Neural progenitor cell (in vitro differentiated cells): ENCODE measurements around the gene TMEM232.

ENCODE experiments used
- CTCF ChIP-seq: fragments of 200-600 bp; sonication (generic); IDR thresholded peaks from 2 replicates; pipeline ENCODE4 v1.5.1; 2017; ENCODE audit warnings: antibody characterized with exemption, mild to moderate bottlenecking
- EZH2 ChIP-seq: fragments of 200-600 bp; sonication (generic); IDR thresholded peaks from 2 replicates; pipeline ENCODE4 v1.6.1; 2017; ENCODE audit warnings: antibody characterized with exemption, mild to moderate bottlenecking, moderate library complexity
- EZH2phosphoT487 ChIP-seq: fragments of 200-600 bp; sonication (generic); IDR thresholded peaks from 2 replicates; pipeline ENCODE4 v1.6.1; 2017; ENCODE audit warnings: antibody characterized with exemption

- no peak for TF ChIP-seq CTCF
- TF ChIP-seq EZH2 = no peak
- no peak for TF ChIP-seq EZH2phosphoT487
These were observed 286.4 kb downstream of the TMEM232 start for GRCh38 chr5:110440058-110440457.
